ENCODE data around the gene SERPINB8. TPM values are rescaled to one million over a fixed set of nuclear protein-coding genes. Genes with fewer than 3 reads are reported as not detected.
A peak's percentile ranks its signal among the peaks of the same experiment; 100 is the strongest.

The SERPINB8 gene
- total and polyA plus RNA-seq, 2 of the 13 experiments (the other 11 are each of a cell fraction or from before 2014, with no cell fraction given), result 0.95 to 2.2 TPM

GRCh38 chr18:63949068-63949737, 20.7 kb upstream of the SERPINB8 start, which contains the start of gene HMSD (continued):
- TF ChIP-seq UBTF (CRISPR knock-in tag; IDR thresholded peaks at IDR 0.05) (peak; percentile 38; the same call in 1 of the 2 replicates), TBX2 (CRISPR knock-in tag; IDR thresholded peaks at IDR 0.05; ENCODE audit: borderline replicate concordance) (no peak), ZNF558 (CRISPR knock-in tag; IDR thresholded peaks at IDR 0.05; ENCODE audit: borderline replicate concordance) (no peak), STAG1 (CRISPR knock-in tag; IDR thresholded peaks at IDR 0.05) (0 out of 2 replicates have a peak, but pooled peaks have one; percentile 5), PHF8 (CRISPR knock-in tag; IDR thresholded peaks at IDR 0.05) (no peak), XRCC5 (optimal IDR thresholded peaks at IDR 0.05; ENCODE audit: low read length) (peak; percentile 56), SOX6 (IDR thresholded peaks at IDR 0.05) (no peak), SOX6 (CRISPR knock-in tag; IDR thresholded peaks at IDR 0.05) (no peak), ZNF414 (CRISPR knock-in tag; IDR thresholded peaks at IDR 0.05) (no peak), MEF2D (CRISPR knock-in tag; IDR thresholded peaks at IDR 0.05) (no peak), ARID4A (CRISPR knock-in tag; IDR thresholded peaks at IDR 0.05; ENCODE audit: borderline replicate concordance) (no peak)
